PC-9 (cell line): Measurements from ENCODE around the gene ZNF654. TPM values are rescaled to one million over a fixed set of nuclear protein-coding genes. Genes with fewer than 3 reads are reported as not detected.

Source experiments
- BruUV-seq: library from RNA; stranded (reverse); fragments of 400-500 nt; replicated peaks from 2 replicates; lab custom pipeline; 2021; lab: Mats Ljungman, UMichigan
- CTCF ChIA-PET: fragments of 300-600 bp; sonication (Branson Sonifier 250); formaldehyde crosslinking; loops from one replicate; lab custom pipeline; 2022; ENCODE audit warnings: antibody characterized with exemption; lab: Charles Lee
- POLR2A ChIA-PET: fragments of 300-600 bp; sonication (Branson Sonifier 250); formaldehyde crosslinking; loops from one replicate; lab custom pipeline; 2022; ENCODE audit warnings: antibody characterized with exemption; ENCODE audit not compliant: unreplicated experiment; lab: Charles Lee
- DNase-seq, 2 experiments: peaks; one replicate each; pipeline versions ENCODE4 v3.0.0 to v3.0.0-alpha.2; 2015 to 2022; ENCODE audit warnings: mixed read lengths in 1 of 2
- H2AFZ ChIP-seq: fragments of 200-600 bp; sonication (generic); 2 replicates; pipeline ENCODE4 v1.8.1; 2017; ENCODE audit warnings: antibody characterized with exemption
- H3F3A ChIP-seq: fragments of 200-600 bp; sonication (generic); 2 replicates; pipeline ENCODE4 v1.8.1; 2017; ENCODE audit warnings: antibody characterized with exemption, mild to moderate bottlenecking, low read depth; ENCODE audit not compliant: insufficient read depth
- H3K27ac ChIP-seq: fragments of 200-600 bp; sonication (generic); 2 replicates; pipeline ENCODE4 v1.6.1; 2016; ENCODE audit warnings: mixed run types
- H3K27me3 ChIP-seq: fragments of 200-600 bp; sonication (generic); 2 replicates; pipeline ENCODE4 v1.6.1; 2016; ENCODE audit warnings: low read depth, mixed run types; ENCODE audit not compliant: insufficient read depth
- H3K36me3 ChIP-seq: fragments of 200-600 bp; sonication (generic); 2 replicates; pipeline ENCODE4 v1.6.1; 2016; ENCODE audit warnings: low read depth, mixed run types
- H3K4me1 ChIP-seq: fragments of 200-600 bp; sonication (generic); replicated peaks from 2 replicates; pipeline ENCODE4 v1.6.1; 2016; ENCODE audit warnings: mixed run types; ENCODE audit not compliant: insufficient read depth
- H3K4me2 ChIP-seq: fragments of 200-600 bp; sonication (generic); 2 replicates; pipeline ENCODE4 v1.6.1; 2017; ENCODE audit warnings: mixed run types
- H3K4me3 ChIP-seq: fragments of 200-600 bp; sonication (generic); 2 replicates; pipeline ENCODE4 v1.6.1; 2016; ENCODE audit warnings: mixed run types
- H3K79me2 ChIP-seq: fragments of 200-600 bp; sonication (generic); 2 replicates; pipeline ENCODE4 v1.6.1; 2017; ENCODE audit warnings: low read depth, mixed run types
- H3K9me2 ChIP-seq: fragments of 200-600 bp; sonication (generic); 2 replicates; pipeline ENCODE4 v1.8.1; 2017; ENCODE audit warnings: mild to moderate bottlenecking; ENCODE audit not compliant: insufficient read depth
- H3K9me3 ChIP-seq: fragments of 200-600 bp; sonication (generic); 2 replicates; pipeline ENCODE4 v1.8.1; 2016; ENCODE audit warnings: low read depth; ENCODE audit not compliant: insufficient read depth
- H4K20me1 ChIP-seq: fragments of 200-600 bp; sonication (generic); 2 replicates; pipeline ENCODE4 v1.8.1; 2017; ENCODE audit not compliant: insufficient read depth
- EZH2 ChIP-seq: fragments of 200-600 bp; sonication (generic); IDR thresholded peaks from 2 replicates; pipeline ENCODE4 v1.8.0; 2017; ENCODE audit warnings: antibody characterized with exemption, low read depth
- intact Hi-C: fragments of 100-400 bp; cut with micrococcal nuclease; formaldehyde crosslinking; loops from one replicate; pipeline ENCODE4 v1.10.0; 2022; ENCODE audit not compliant: unreplicated experiment
- total RNA-seq: library from RNA; stranded (reverse); gene quantifications from 2 replicates; pipeline ENCODE4 v1.2.3, GENCODE V29; 2021
- TF ChIP-seq, protein P1 (sequence below): fragments of 200-600 bp; sonication (generic); conservative IDR thresholded peaks from 2 replicates; pipeline ENCODE4 v1.6.1; 2017; ENCODE audit warnings: mixed run types, antibody characterized with exemption, mild to moderate bottlenecking, moderate library complexity

Gene ZNF654
- total RNA-seq, 1 experiment from 2014 or later = 9.6 TPM

DNA sequence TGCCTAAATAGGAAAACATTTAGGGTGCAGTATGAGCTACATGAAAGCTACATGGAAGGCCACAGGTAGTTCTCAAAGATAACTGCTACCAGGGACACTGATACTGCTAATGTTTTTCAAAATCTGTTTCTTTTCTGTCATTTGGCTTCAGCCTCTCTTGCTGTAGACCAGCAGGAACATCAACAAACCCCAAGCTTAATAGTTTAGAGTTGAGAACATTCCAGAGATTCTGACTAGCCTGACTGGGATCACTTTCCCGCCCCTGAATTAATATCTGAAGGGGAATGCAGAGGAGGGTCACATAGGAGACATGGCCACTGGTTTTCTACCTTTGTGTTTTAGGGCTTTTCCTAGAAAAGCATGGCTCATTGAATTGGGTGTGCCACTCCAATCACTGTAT is 73.8 kb downstream of the ZNF654 start:
- CTCF ChIA-PET = no interaction called here
- no TSS peak for BruUV-seq

DNA sequence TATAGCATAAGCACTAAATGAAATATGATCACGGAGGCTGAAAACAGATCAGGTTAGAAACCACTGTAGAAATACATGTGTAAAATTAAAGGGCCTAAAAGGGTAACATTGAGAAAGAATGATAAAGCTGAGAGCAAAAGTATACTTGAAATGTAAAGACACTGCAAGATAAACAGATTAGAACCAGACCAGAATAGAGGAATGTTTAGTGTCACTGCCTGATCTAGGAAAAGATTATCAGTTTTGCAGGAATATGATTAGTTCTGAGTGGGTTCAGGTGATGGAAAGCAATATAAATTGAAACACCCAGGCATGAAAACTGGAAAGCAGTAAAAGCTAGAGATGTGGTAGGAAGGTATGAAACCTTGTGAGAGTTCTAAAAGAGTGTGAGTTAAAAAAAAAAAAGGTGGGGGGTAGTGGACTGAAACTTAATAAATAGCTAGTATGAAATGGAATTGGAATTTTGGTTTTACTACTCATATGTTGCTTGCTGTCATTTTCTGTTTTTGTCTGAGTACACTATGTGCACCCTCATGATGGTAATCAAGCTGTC is 74.7 kb downstream of the ZNF654 start:
- Histone ChIP-seq H4K20me1 (no peaks in the 10 kb centered on the region), H3K9me2 (no peaks in the 10 kb centered on the region), H3F3A (no peaks in the 10 kb centered on the region; the same call in 1 of the 2 replicates), H2AFZ (no peak overlapping the region), H3K27me3 (no peaks in the 10 kb centered on the region), H3K4me2 (no peak overlapping the region), H3K79me2 (no peaks in the 10 kb centered on the region), H3K9me3 (no peaks in the 10 kb centered on the region), H3K4me1 (no peaks in the 10 kb centered on the region), H3K4me3 (no peak overlapping the region), H3K27ac (no peak overlapping the region), H3K36me3 (peaks cover 16% of the 10 kb centered on the region)
- no TSS peak for BruUV-seq
- DNase-seq = no peak
- CTCF ChIA-PET = no interaction called here
- POLR2A ChIA-PET = interaction anchor here (0.6 kb wide), 1 partner anchor 1140 kb away, joined by 4 read pairs; no protein-coding TSS in a partner anchor
- TF ChIP-seq, protein P1, sequence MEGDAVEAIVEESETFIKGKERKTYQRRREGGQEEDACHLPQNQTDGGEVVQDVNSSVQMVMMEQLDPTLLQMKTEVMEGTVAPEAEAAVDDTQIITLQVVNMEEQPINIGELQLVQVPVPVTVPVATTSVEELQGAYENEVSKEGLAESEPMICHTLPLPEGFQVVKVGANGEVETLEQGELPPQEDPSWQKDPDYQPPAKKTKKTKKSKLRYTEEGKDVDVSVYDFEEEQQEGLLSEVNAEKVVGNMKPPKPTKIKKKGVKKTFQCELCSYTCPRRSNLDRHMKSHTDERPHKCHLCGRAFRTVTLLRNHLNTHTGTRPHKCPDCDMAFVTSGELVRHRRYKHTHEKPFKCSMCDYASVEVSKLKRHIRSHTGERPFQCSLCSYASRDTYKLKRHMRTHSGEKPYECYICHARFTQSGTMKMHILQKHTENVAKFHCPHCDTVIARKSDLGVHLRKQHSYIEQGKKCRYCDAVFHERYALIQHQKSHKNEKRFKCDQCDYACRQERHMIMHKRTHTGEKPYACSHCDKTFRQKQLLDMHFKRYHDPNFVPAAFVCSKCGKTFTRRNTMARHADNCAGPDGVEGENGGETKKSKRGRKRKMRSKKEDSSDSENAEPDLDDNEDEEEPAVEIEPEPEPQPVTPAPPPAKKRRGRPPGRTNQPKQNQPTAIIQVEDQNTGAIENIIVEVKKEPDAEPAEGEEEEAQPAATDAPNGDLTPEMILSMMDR = no peak
- no peak for TF ChIP-seq EZH2
- intact Hi-C loops = no loop called here

More for the DNA sequence above, 73.8 kb downstream of the ZNF654 start:
- H3K27ac ChIP-seq = no peak overlapping the region
- no peaks in the 10 kb centered on the region for H3K9me2 ChIP-seq
- TF ChIP-seq, protein P1 = no peak
- TF ChIP-seq EZH2 = no peak
- no peak overlapping the region for H3K4me3 ChIP-seq
- H3K36me3 ChIP-seq = peaks cover 10% of the 10 kb centered on the region
- no peaks in the 10 kb centered on the region for H3K4me1 ChIP-seq
- H3K4me2 ChIP-seq = no peak overlapping the region
- intact Hi-C loops = no loop called here
- H2AFZ ChIP-seq = no peak overlapping the region
- no peaks in the 10 kb centered on the region for H3K27me3 ChIP-seq
- DNase-seq = no peak
- no peaks in the 10 kb centered on the region for H3K79me2 ChIP-seq
- POLR2A ChIA-PET = no interaction called here
- H3F3A ChIP-seq = no peaks in the 10 kb centered on the region; the same call in 1 of the 2 replicates
- H3K9me3 ChIP-seq = no peaks in the 10 kb centered on the region
- no peaks in the 10 kb centered on the region for H4K20me1 ChIP-seq

DNA sequence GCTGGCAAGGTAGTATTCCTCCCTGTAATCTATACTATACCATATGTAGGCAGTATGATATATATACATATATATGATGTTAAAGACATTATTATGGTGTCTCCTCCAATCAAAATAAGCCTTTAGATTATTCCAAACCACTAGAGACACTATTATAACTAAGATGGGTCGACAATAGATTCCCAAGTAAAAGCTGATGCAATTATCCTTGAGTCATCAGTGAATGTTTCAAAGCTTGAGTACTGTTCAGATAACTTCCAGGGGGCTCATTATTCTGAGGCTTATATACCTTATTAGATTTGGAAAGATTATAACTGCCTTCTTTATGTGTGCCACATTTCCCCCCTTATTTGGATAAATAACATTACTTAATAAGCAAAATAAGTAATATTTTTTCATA is 78.8 kb downstream of the ZNF654 start:
- intact Hi-C loops = no loop called here
- TF ChIP-seq EZH2 = no peak
- TF ChIP-seq, protein P1 = no peak
- H3K4me1 ChIP-seq = no peaks in the 10 kb centered on the region
- POLR2A ChIA-PET = no interaction called here
- H3K79me2 ChIP-seq = no peaks in the 10 kb centered on the region
- H3K9me3 ChIP-seq = no peaks in the 10 kb centered on the region
- no peaks in the 10 kb centered on the region for H4K20me1 ChIP-seq
- no peaks in the 10 kb centered on the region for H3K9me2 ChIP-seq
- BruUV-seq = no TSS peak
- H3K27me3 ChIP-seq = no peaks in the 10 kb centered on the region
- no peak overlapping the region for H3K4me3 ChIP-seq
- no peak overlapping the region for H2AFZ ChIP-seq
- H3K36me3 ChIP-seq = peaks cover 26% of the 10 kb centered on the region
- H3F3A ChIP-seq = no peaks in the 10 kb centered on the region; the same call in 1 of the 2 replicates
- no peak overlapping the region for H3K4me2 ChIP-seq
- CTCF ChIA-PET = no interaction called here
- H3K27ac ChIP-seq = no peak overlapping the region
- no peak for DNase-seq
